Liver (tissue), 9 donors: Measurements from ENCODE around the gene NRIP1. TPM values are rescaled to one million over a fixed set of nuclear protein-coding genes. Genes with fewer than 3 reads are reported as not detected.
A peak's percentile ranks its signal among the peaks of the same experiment; 100 is the strongest.

Source experiments
- DNase-seq: peaks from one replicate; pipeline ENCODE4 v3.0.0-alpha.2; 2017; ENCODE audit warnings: low spot score
- H3K27ac ChIP-seq, 2 donors: one replicate each; pipeline ENCODE4 v1.7.0; 2013; ENCODE audit warnings: inconsistent platforms in 2 of 2, low read length in 2 of 2, control low read depth in 1 of 2, low read depth in 1 of 2, mild to moderate bottlenecking in 1 of 2
- H3K27me3 ChIP-seq, 4 donors: one replicate each; pipeline versions ENCODE4 v1.6.1 to v1.7.0; 2013; ENCODE audit warnings: low read length in 3 of 4, inconsistent platforms in 1 of 4, mild to moderate bottlenecking in 1 of 4, moderate library complexity in 1 of 4; ENCODE audit not compliant: control insufficient read depth in 4 of 4, insufficient read depth in 4 of 4
- H3K36me3 ChIP-seq, 4 donors: one replicate each; pipeline versions ENCODE4 v1.6.1 to v1.7.0; 2013; ENCODE audit warnings: low read length in 3 of 4, mild to moderate bottlenecking in 3 of 4, low read depth in 1 of 4, moderate library complexity in 1 of 4; ENCODE audit not compliant: control insufficient read depth in 4 of 4, insufficient read depth in 3 of 4
- H3K4me1 ChIP-seq, 4 donors: one replicate each; pipeline versions ENCODE4 v1.6.1 to v1.7.0; 2013; ENCODE audit warnings: low read length in 3 of 4, mild to moderate bottlenecking in 3 of 4, moderate library complexity in 1 of 4; ENCODE audit not compliant: control insufficient read depth in 4 of 4, insufficient read depth in 4 of 4
- H3K4me3 ChIP-seq, 3 donors: one replicate each; pipeline versions ENCODE4 v1.6.1 to v1.7.0; 2013; ENCODE audit warnings: low read length in 3 of 3, control low read depth in 1 of 3, low read depth in 1 of 3, mild to moderate bottlenecking in 1 of 3
- H3K9ac ChIP-seq, 2 donors: one replicate each; pipeline ENCODE4 v1.7.0; 2013; ENCODE audit warnings: low read length in 2 of 2, mild to moderate bottlenecking in 2 of 2, moderate library complexity in 2 of 2, control low read depth in 1 of 2, low read depth in 1 of 2
- H3K9me3 ChIP-seq, 4 donors: one replicate each; pipeline versions ENCODE4 v1.6.1 to v1.7.0; 2013; ENCODE audit warnings: low read length in 3 of 4; ENCODE audit not compliant: control insufficient read depth in 4 of 4
- FOXA1 ChIP-seq: IDR thresholded peaks from 2 replicates; pipeline ENCODE4 v1.6.1; 2016; ENCODE audit warnings: antibody characterized with exemption
- FOXA2 ChIP-seq: IDR thresholded peaks from 2 replicates; pipeline ENCODE4 v1.6.1; 2016; ENCODE audit warnings: antibody characterized with exemption
- GABPA ChIP-seq, 2 donors: IDR thresholded peaks in 1 of 2; conservative IDR thresholded peaks in 1 of 2; 2 replicates each; pipeline ENCODE4 v1.6.1; 2016; ENCODE audit warnings: antibody characterized with exemption in 2 of 2, mild to moderate bottlenecking in 1 of 2, moderate library complexity in 1 of 2
- HNF4A ChIP-seq, 2 donors: conservative IDR thresholded peaks; 2 replicates each; pipeline ENCODE4 v1.6.1; 2016; ENCODE audit warnings: antibody characterized with exemption in 2 of 2, mild to moderate bottlenecking in 2 of 2
- HNF4G ChIP-seq: IDR thresholded peaks from 2 replicates; pipeline ENCODE4 v1.6.1; 2016; ENCODE audit warnings: antibody characterized with exemption
- JUND ChIP-seq, 2 donors: IDR thresholded peaks; 2 replicates each; pipeline ENCODE4 v1.6.1; 2016; ENCODE audit warnings: antibody characterized with exemption in 2 of 2
- NR2F2 ChIP-seq: IDR thresholded peaks from 2 replicates; pipeline ENCODE4 v1.6.1; 2016; ENCODE audit warnings: antibody characterized with exemption
- RXRA ChIP-seq, 2 donors: IDR thresholded peaks; 2 replicates each; pipeline ENCODE4 v1.6.1; 2017 to 2018; ENCODE audit warnings: antibody characterized with exemption in 2 of 2, mild to moderate bottlenecking in 1 of 2
- TAF1 ChIP-seq: conservative IDR thresholded peaks from 2 replicates; pipeline ENCODE4 v1.6.1; 2016; ENCODE audit warnings: antibody characterized with exemption, mild to moderate bottlenecking
- WGBS: extraction: QIAGEN DNeasy Blood & Tissue Kit; methylation state at CpG from one replicate; pipeline ENCODE4 v1.1.7; 2013; 5-methylcytosine and 5-hydroxymethylcytosine counted together
- polyA plus RNA-seq, 2 donors: library from polyadenylated mRNA; stranded (reverse) in 1 of 2; unstranded in 1 of 2; fragments of 200-250 nt in 1 of 2; fragments of >200 nt in 1 of 2; fragmentation: Nextera tagmentation in 1 of 2; extraction: Ambion mirVana in 1 of 2; gene quantifications; one replicate each; pipeline versions ENCODE4 v1.2.1 to v1.2.3, GENCODE V29; 2013 to 2015
- total RNA-seq, 2 donors: library from RNA; depleted of rRNA; stranded (reverse); fragments of >200 nt; gene quantifications; one replicate each; pipeline ENCODE4 v1.2.3, GENCODE V29; 2014
- TF ChIP-seq, protein P1 (sequence below): IDR thresholded peaks from 2 replicates; pipeline ENCODE4 v1.6.1; 2016; ENCODE audit warnings: antibody characterized with exemption
- TF ChIP-seq, protein P2 (sequence below): fragments of 150-350 bp; IDR thresholded peaks from 2 replicates; pipeline ENCODE4 v1.5.1; 2017; ENCODE audit warnings: improper control_type of control experiment, low read depth, low read length; ENCODE audit not compliant: missing input control
- donor health status: healthy.
- donor health status: healthy.
- donor health status: healthy.
- donor health status: healthy.
- donor health status: healthy.

The NRIP1 gene
- total and polyA plus RNA-seq, 4 donors, result 3.8 to 28.4 (median 12.6) TPM

DNA sequence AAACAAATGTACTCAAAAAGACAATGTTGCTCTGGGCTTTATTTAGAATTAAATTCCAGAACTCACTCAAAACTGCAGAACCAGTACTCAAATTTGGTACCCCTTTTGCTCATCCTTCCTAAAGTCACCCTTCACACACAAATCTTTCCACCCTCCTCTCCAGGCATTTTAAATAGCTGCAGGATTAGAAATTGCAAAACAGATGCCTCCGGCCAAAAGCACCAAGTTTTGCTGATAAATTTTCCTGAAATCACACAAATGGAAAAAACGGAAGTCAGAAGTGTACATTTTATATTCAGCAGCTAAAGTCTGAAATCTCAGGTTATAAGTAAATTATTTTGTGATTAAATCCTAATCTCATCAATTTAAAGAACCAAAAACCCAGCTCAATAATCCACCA is 147.0 kb downstream of the NRIP1 start (continued):
- TF ChIP-seq FOXA2, result no peak

DNA sequence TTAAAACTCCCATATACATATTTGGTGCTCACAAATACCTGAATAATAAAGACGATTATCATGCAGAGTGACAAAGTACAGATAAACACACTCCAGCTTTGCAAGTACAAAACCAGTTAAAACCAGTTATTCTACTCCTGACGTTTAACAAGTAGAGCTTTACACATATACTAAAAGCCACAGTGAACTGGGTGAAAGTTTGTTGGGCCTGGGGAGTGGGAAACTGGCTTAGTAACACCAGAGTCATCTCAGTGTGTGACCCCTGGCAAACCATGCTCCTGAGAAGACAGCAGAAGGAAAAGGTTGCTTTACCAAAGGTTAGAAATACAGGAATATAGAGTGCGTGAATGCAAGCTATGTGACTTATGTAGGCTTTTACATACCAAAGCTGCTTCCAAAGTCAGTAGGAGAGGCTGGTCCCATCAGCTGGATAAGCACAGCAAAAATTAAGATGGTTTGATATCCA is 148.1 kb downstream of the NRIP1 start:
- no peak overlapping the region for H3K4me3 ChIP-seq
- H3K4me1 ChIP-seq, result peaks cover 0 to 3% (median 0%) of the 10 kb centered on the region in 4 donors
- H3K9ac ChIP-seq, result no peak overlapping the region
- no peak for DNase-seq
- TF ChIP-seq HNF4G (no peak), NR2F2 (no peak), JUND (IDR thresholded peaks at IDR 0.05) (no peak), RXRA (IDR thresholded peaks at IDR 0.05) (peak in 1 of 2 donors; percentile 19), HNF4A (conservative IDR thresholded peaks at IDR 0.05) (peak in 1 of 2 donors; percentile 42)
- WGBS, result 54% methylated on average over 3 of the region's 3 CpGs
- H3K36me3 ChIP-seq, result no peaks in the 10 kb centered on the region
- H3K27me3 ChIP-seq, result no peaks in the 10 kb centered on the region
- no peaks in the 10 kb centered on the region for H3K9me3 ChIP-seq
- H3K27ac ChIP-seq, result no peak overlapping the region

DNA sequence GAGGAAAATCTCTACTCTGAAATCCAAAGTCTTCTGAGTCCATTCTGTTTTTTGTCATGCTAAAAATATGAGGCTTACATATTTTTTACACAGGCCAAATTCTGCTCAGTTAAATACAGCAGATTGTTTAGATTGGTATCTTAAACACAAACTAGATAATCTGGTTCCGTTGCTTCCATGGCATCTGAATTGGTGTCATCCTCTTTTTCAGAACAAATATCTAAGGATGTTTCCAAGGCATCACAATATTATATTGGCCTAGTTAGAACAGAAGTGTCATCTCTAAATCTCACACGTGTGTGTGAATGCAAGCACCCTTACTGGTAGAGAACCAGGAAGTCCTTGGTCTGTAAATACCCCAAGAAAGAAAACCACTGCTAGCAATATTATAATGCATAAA is 151.2 kb downstream of the NRIP1 start:
- no peak for DNase-seq
- Histone ChIP-seq H3K27me3 (no peaks in the 10 kb centered on the region), H3K27ac (no peak overlapping the region), H3K9me3 (no peaks in the 10 kb centered on the region), H3K4me3 (no peak overlapping the region), H3K36me3 (no peaks in the 10 kb centered on the region), H3K4me1 (peaks cover 0 to 3% (median 0%) of the 10 kb centered on the region in 4 donors), H3K9ac (no peak overlapping the region)
- TF ChIP-seq, protein P1, sequence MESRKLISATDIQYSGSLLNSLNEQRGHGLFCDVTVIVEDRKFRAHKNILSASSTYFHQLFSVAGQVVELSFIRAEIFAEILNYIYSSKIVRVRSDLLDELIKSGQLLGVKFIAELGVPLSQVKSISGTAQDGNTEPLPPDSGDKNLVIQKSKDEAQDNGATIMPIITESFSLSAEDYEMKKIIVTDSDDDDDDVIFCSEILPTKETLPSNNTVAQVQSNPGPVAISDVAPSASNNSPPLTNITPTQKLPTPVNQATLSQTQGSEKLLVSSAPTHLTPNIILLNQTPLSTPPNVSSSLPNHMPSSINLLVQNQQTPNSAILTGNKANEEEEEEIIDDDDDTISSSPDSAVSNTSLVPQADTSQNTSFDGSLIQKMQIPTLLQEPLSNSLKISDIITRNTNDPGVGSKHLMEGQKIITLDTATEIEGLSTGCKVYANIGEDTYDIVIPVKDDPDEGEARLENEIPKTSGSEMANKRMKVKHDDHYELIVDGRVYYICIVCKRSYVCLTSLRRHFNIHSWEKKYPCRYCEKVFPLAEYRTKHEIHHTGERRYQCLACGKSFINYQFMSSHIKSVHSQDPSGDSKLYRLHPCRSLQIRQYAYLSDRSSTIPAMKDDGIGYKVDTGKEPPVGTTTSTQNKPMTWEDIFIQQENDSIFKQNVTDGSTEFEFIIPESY, result no peak
- TF ChIP-seq GABPA (IDR thresholded peaks at IDR 0.05 in 1 of 2, conservative IDR thresholded peaks at IDR 0.05 in 1 of 2) (no peak), NR2F2 (no peak), FOXA1 (no peak), RXRA (IDR thresholded peaks at IDR 0.05) (no peak), TAF1 (no peak)
- TF ChIP-seq, protein P2, sequence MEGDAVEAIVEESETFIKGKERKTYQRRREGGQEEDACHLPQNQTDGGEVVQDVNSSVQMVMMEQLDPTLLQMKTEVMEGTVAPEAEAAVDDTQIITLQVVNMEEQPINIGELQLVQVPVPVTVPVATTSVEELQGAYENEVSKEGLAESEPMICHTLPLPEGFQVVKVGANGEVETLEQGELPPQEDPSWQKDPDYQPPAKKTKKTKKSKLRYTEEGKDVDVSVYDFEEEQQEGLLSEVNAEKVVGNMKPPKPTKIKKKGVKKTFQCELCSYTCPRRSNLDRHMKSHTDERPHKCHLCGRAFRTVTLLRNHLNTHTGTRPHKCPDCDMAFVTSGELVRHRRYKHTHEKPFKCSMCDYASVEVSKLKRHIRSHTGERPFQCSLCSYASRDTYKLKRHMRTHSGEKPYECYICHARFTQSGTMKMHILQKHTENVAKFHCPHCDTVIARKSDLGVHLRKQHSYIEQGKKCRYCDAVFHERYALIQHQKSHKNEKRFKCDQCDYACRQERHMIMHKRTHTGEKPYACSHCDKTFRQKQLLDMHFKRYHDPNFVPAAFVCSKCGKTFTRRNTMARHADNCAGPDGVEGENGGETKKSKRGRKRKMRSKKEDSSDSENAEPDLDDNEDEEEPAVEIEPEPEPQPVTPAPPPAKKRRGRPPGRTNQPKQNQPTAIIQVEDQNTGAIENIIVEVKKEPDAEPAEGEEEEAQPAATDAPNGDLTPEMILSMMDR, result no peak
- 74% methylated on average over 2 of the region's 2 CpGs for WGBS

DNA sequence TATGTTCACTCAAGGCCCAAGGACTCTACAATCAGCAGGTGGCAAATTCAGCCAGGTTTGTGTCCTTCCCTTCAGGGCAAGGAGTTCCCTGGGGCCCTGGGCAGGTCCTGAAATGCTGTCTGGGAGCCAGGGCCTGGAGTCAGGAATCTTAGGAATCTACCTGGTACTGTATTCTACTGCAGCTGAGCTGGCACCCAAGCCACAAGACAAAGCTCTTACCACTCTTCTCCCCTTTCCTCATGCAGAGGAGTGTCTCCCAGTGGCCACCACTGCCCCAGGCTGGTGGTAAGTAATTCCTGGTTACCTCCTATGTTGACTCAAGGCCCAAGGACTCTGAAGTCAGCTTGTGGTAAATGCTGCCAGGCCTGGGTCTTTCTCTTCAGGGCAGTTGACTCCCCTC is 153.4 kb downstream of the NRIP1 start:
- Histone ChIP-seq H3K4me1 (no peaks in the 10 kb centered on the region), H3K9me3 (no peaks in the 10 kb centered on the region), H3K4me3 (no peak overlapping the region), H3K36me3 (no peaks in the 10 kb centered on the region), H3K27me3 (no peaks in the 10 kb centered on the region), H3K27ac (no peak overlapping the region), H3K9ac (no peak overlapping the region)
- DNase-seq, result no peak
- TF ChIP-seq RXRA (IDR thresholded peaks at IDR 0.05) (no peak), HNF4A (conservative IDR thresholded peaks at IDR 0.05) (no peak), JUND (IDR thresholded peaks at IDR 0.05) (no peak)
